Body of pancreas (tissue), 4 donors: ENCODE measurements around the gene TFAP2A.

Source experiments
- CTCF ChIP-seq, 7 experiments: fragments of 450-650 bp in 4 of 7; fragments of 200-600 bp in 3 of 7; sonication (generic) in 3 of 7; IDR thresholded peaks; one replicate each; pipeline ENCODE4 v1.5.1; 2016 to 2019; ENCODE audit warnings: antibody characterized with exemption in 7 of 7
- POLR2A ChIP-seq, 3 donors: fragments of 450-650 bp; IDR thresholded peaks; one replicate each; pipeline ENCODE4 v1.6.1; 2016; ENCODE audit warnings: antibody characterized with exemption in 3 of 3, mild to moderate bottlenecking in 2 of 3

GRCh38 chr6:10446548-10446947 lies 31.7 kb upstream of the TFAP2A start:
- TF ChIP-seq CTCF (IDR thresholded peaks at IDR 0.05) (no peak), POLR2A (IDR thresholded peaks at IDR 0.05) (no peak)
